Right lobe of liver (tissue), 4 donors: ENCODE results near the gene AK1.

Experiments used
- CTCF ChIP-seq, 4 donors: fragments of 200-600 bp in 3 of 4; fragments of 450-650 bp in 1 of 4; IDR thresholded peaks; one replicate each; pipeline versions ENCODE4 v1.5.1 to v1.8.0; 2016 to 2022; ENCODE audit warnings: antibody characterized with exemption in 4 of 4, mild to moderate bottlenecking in 2 of 4
- POLR2A ChIP-seq: fragments of 450-650 bp; IDR thresholded peaks from one replicate; pipeline ENCODE4 v1.6.1; 2017; ENCODE audit warnings: antibody characterized with exemption, mild to moderate bottlenecking
- donor health status: DM: no; HTN: no; CAD: no.
- donor health status: DM: no; HTN: no; CAD: no.
- donor health status: DM: no; HTN: yes; CAD: no.

- TF ChIP-seq CTCF (IDR thresholded peaks at IDR 0.05) (no peak), POLR2A (no peak)
Observed at GRCh38 chr9:127912296-127912695, 34.8 kb upstream of the AK1 start.
